GM15510 (cell line): ENCODE measurements around the gene ANGPT4.

Experiments
- POLR2A ChIP-seq: IDR thresholded peaks from 3 replicates; pipeline ENCODE4 v1.6.1; 2011; ENCODE audit warnings: borderline replicate concordance; ENCODE audit not compliant: insufficient read length; ENCODE audit errors: extremely low read depth

Gene ANGPT4, protein sequence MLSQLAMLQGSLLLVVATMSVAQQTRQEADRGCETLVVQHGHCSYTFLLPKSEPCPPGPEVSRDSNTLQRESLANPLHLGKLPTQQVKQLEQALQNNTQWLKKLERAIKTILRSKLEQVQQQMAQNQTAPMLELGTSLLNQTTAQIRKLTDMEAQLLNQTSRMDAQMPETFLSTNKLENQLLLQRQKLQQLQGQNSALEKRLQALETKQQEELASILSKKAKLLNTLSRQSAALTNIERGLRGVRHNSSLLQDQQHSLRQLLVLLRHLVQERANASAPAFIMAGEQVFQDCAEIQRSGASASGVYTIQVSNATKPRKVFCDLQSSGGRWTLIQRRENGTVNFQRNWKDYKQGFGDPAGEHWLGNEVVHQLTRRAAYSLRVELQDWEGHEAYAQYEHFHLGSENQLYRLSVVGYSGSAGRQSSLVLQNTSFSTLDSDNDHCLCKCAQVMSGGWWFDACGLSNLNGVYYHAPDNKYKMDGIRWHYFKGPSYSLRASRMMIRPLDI

GRCh38 chr20:916125-916799 is at the start of gene ANGPT4:
ANGPT4 (minus strand) TSS chr20:916334; CDS start chr20:916214, 120 bp downstream.
- no peak for TF ChIP-seq POLR2A

DNA sequence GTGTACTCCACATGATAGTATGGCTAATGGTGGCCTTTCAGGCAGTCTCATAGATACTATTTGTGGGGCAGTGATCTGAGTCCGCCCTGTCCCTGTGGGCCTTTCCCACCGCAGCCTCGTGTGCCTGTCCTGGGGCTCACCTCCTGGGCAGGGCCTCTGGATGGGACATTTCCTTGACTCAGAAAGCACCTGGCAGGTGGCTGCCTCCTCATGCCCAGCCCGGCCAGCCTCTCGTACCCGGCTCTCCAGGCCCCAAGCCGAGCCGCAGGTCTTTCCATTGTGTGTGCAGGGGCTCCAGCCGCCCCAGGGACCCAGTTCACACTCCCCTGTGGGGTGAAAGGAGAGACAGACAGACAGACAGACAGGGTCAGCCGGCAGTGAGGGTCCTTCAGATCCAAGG is 47.7 kb upstream of the ANGPT4 start:
- TF ChIP-seq POLR2A, result no peak

DNA sequence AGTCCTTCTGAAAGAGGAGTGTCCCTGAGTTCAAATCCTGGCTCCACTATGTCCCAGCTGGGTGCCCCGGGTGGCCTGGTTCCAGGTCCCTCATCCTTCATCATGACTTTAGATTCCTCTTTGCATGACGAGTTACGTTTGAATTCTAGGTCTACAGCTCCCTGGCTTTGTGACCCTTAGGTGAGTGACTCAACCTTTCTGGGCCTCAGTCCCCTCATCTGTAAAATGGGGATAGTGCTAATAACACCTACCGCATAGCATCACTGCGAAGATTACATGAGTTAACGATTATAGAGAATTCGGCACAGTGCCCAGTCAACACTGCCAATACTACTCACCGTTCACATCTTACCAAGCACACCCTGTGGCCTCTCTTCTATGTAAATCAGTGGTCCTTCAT is 46.5 kb upstream of the ANGPT4 start:
- no peak for TF ChIP-seq POLR2A

- TF ChIP-seq POLR2A, result no peak
Measured at GRCh38 chr20:962223-962622, 46.1 kb upstream of the ANGPT4 start.

GRCh38 chr20:961768-962167 is 45.6 kb upstream of the ANGPT4 start:
- TF ChIP-seq POLR2A, result no peak

- no peak for TF ChIP-seq POLR2A
Measured at GRCh38 chr20:959996-960615, 44.0 kb upstream of the ANGPT4 start.

- TF ChIP-seq POLR2A, result no peak
Measured at GRCh38 chr20:958936-959815, 43.0 kb upstream of the ANGPT4 start.

- no peak for TF ChIP-seq POLR2A
Measured at GRCh38 chr20:957544-957943, 41.4 kb upstream of the ANGPT4 start.

GRCh38 chr20:956330-956951 is 40.3 kb upstream of the ANGPT4 start:
- TF ChIP-seq POLR2A, result no peak

DNA sequence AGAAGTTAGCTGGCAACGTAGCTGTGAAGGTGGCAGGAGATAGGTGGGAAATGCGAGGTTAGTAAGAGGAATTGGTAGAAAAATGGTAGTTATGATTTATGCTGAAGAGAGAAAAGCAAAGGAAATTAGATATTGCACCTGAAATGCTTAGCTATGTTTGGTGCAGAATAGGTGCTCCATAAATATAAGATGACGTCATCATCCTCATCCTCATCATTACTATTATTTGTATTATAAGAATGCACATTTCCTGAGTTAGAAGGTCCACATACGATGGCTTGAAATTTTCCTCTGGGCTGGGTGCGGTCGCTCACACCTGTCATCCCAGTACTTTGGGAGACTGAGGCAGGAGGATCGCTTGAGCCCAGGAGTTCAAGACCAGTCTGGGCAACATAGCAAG is 39.5 kb upstream of the ANGPT4 start:
- no peak for TF ChIP-seq POLR2A

- no peak for TF ChIP-seq POLR2A
Measured at GRCh38 chr20:955111-955510, 39.0 kb upstream of the ANGPT4 start.

DNA sequence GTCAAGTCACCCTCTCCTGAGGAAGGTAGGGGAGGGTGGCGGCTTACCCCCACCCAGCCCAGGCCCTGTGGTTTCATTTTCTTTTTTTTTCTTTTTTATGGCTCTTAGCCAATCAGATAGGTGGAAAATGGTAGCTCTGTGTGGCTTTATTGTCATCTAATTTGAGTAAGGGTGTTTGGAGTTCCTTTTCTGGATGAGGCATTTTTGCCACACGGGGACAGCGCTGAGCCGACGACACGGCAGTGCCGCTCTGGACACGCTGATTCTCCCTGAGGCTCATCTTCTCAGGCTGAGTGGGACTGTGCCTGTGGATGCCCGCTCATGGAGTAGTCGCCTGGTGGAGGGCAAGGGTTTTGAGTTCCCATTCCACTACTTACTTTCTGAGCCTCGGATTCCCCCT is 37.6 kb upstream of the ANGPT4 start:
- TF ChIP-seq POLR2A, result no peak

DNA sequence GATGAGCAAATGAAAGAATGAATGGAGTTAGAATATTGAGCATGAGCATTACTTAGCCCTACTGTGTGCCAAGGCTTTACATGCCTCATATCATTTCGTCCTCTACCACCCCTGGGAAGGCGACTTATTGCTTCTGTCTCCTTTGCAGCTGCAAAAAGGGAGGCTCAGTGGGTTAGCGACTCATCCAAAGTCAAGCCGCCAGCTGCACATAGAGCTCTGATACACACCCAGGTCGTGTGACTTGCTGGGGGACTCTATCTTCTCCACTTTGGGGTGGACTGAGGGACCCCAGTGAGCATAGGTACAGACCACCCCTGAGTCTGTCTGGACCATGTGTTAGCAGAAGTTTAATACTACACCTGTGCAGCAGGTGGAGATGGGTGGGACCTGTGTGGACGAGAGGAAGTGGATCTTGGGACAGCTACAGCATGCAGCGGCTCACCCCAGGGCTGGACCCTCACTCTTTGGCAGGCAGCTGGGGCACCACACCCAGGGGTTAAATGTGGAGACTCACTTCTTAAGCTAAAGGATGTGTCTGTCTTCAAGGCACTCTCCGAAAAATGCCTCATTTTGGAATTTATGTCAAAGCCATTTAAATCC is 36.2 kb upstream of the ANGPT4 start:
- TF ChIP-seq POLR2A, result no peak
